Transverse colon (tissue), 4 donors: Measurements from ENCODE around the gene TRIM47.

Experiments
- EP300 ChIP-seq: sonication (generic); formaldehyde crosslinking; IDR thresholded peaks from one replicate; pipeline ENCODE4 v1.6.1; 2017; ENCODE audit warnings: antibody characterized with exemption, low read depth
- POLR2A ChIP-seq: fragments of 450-650 bp; IDR thresholded peaks from one replicate; pipeline ENCODE4 v1.6.1; 2016; ENCODE audit warnings: antibody characterized with exemption, mild to moderate bottlenecking, moderate library complexity
- POLR2AphosphoS5 ChIP-seq, 3 donors: sonication (generic); formaldehyde crosslinking; IDR thresholded peaks; one replicate each; pipeline ENCODE4 v1.6.1; 2016; ENCODE audit warnings: antibody characterized with exemption in 3 of 3
- TF ChIP-seq, protein P1 (sequence below), 5 experiments: fragments of 200-600 bp in 3 of 5; fragments of 450-650 bp in 2 of 5; sonication (generic) in 3 of 5; IDR thresholded peaks; 1 replicate in 2 of 5; 2 replicates in 3 of 5; pipeline ENCODE4 v1.5.1; 2016 to 2017; ENCODE audit warnings: antibody characterized with exemption in 5 of 5, inconsistent platforms in 3 of 5, mild to moderate bottlenecking in 2 of 5, moderate library complexity in 1 of 5

DNA sequence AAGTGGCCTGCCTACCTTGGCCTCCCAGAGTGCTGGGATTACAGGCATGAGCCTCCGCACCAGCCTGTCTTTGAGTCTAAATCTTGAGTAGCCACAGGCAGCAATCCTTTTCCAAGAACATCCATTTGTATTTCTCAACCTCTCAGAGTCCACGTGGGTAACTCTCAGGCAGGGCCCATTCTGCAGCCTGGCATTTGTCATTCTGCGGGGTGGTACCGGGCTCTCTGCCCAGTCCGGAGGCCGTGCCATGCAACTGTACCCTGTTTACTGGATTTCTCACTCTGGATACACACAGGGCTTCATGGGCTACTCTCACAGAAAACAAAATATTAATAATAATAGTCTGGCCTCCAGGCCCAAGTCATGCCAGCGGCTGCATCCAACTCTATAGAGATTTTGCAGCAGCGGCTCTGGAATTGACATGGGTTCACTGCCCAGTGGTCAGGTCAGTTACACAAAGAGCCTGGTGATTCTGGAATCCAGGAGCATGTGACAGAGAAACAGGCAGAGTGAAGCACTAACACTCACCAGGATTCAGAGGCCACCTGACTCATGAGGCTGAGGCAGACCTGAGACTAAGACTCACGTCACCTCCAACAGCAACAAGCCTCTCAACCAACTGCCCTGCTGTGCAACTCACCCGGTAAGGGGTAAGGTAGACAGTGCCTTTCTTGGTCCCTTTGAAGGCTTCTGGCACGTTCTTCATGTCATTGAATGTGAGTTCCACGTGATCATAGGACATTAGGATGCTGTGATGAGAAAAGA is 27.3 kb downstream of the TRIM47 start:
- TF ChIP-seq, protein P1, sequence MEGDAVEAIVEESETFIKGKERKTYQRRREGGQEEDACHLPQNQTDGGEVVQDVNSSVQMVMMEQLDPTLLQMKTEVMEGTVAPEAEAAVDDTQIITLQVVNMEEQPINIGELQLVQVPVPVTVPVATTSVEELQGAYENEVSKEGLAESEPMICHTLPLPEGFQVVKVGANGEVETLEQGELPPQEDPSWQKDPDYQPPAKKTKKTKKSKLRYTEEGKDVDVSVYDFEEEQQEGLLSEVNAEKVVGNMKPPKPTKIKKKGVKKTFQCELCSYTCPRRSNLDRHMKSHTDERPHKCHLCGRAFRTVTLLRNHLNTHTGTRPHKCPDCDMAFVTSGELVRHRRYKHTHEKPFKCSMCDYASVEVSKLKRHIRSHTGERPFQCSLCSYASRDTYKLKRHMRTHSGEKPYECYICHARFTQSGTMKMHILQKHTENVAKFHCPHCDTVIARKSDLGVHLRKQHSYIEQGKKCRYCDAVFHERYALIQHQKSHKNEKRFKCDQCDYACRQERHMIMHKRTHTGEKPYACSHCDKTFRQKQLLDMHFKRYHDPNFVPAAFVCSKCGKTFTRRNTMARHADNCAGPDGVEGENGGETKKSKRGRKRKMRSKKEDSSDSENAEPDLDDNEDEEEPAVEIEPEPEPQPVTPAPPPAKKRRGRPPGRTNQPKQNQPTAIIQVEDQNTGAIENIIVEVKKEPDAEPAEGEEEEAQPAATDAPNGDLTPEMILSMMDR (IDR thresholded peaks at IDR 0.05) = no peak
- no peak for TF ChIP-seq EP300
- no peak for TF ChIP-seq POLR2A
- no peak for TF ChIP-seq POLR2AphosphoS5 (IDR thresholded peaks at IDR 0.05)
